Measurements from ENCODE around the gene CTAG1B. TPM values are rescaled to one million over a fixed set of nuclear protein-coding genes. Genes with fewer than 3 reads are reported as not detected.
"Not testable (repeated sequence)": the region's sequence is repeated elsewhere in the genome, so short reads cannot be mapped to it uniquely, and the experiment has no call there.

CTAG1B gene
- polyA plus RNA-seq, 3 donors = not detected

DNA sequence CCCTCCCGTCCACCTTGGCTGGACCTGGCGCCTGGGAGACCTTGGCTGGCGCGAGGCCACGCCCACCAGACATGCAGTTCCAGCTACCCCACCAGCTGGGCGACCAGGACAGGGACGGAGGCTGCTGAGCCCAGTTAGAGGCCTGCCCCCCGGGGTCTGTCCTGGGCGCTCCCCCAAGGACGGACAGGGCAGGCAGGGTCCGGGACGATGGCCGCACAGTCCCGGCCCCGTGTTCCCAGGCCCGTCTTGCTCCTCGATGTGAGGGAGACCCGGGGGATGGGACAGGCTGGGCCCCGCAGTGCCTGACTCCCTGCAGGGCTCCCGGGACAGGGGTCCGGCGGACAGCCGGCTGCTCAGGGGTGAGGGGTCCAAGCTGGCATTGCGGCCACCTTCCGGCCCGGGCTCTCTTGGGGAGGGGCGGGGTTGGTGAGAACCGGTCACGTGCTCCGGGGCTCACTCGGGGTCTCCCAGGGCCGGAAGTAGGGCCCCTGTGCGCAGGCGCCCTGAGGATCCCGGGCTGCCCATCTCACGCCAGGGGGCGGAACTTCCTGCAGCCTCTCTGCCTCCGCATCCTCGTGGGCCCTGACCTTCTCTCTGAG lies 34.4 kb downstream of the CTAG1B start, which contains the start of gene CTAG1A:
Gene CTAG1A, plus strand, starts transcription at position 549 of the 599 bp plus-strand sequence. CDS start 74 bp downstream, outside the sequence.
- H3K27me3 ChIP-seq (ENCODE audit: control insufficient read depth in 2 of 2, insufficient read depth in 2 of 2, low read length in 2 of 2); H3K27me3 Mint-ChIP-seq (ENCODE audit: low read depth in 3 of 3); H3K9me3 ChIP-seq (replicated peaks in 1 of 2; ENCODE audit: control insufficient read depth in 1 of 2, insufficient read depth in 1 of 2, low read length in 2 of 2); H3K27ac Mint-ChIP-seq; H3K79me2 ChIP-seq (ENCODE audit: insufficient read depth, low read length); H3K36me3 Mint-ChIP-seq; H4K20me1 ChIP-seq (ENCODE audit: insufficient read depth, low read length); intact Hi-C loops (cut with micrococcal nuclease); H3K4me2 ChIP-seq (replicated peaks; ENCODE audit: extremely low read depth, low read length, poor library complexity, severe bottlenecking); DNase-seq; H3K9ac ChIP-seq (ENCODE audit: insufficient read depth, low read length, poor library complexity, severe bottlenecking); H2AFZ ChIP-seq (ENCODE audit: insufficient read depth, low read depth, low read length, poor library complexity, severe bottlenecking); H3K4me1 Mint-ChIP-seq; H3K9me3 Mint-ChIP-seq; H3K4me1 ChIP-seq (ENCODE audit: control insufficient read depth in 1 of 2, insufficient read depth in 2 of 2, low read length in 2 of 2); H3K27ac ChIP-seq (ENCODE audit: low read depth in 1 of 2, low read length in 2 of 2); H3K4me3 Mint-ChIP-seq; H3K36me3 ChIP-seq (replicated peaks in 1 of 2; ENCODE audit: control insufficient read depth in 1 of 2, insufficient read depth in 2 of 2, low read length in 2 of 2); H3K4me3 ChIP-seq (replicated peaks in 1 of 3; ENCODE audit: low read depth in 2 of 3, low read length in 3 of 3): not testable (repeated sequence)
- WGBS (ENCODE audit: insufficient coverage) = no CpG with 5 or more reads among the region's 39 CpGs

DNA sequence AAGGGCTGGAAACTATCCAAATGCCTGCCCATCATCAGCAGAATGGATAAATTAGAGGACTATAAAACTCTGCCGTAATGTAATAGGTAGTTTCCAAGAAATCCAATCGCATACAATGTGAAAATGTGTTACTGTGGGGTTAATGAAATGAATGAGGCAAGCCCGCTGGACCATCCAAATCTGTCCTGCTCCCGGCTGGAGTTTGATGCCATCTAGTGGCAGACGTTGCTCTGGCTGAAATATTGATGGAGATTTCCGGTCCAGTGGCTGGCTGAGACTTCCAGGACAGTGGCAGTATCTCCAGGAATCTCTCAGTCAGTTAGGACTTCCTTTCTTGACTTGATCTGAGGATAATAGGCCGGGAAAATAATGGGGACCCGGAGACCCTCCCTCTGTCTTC lies 36.1 kb downstream of the CTAG1B start:
- H3K4me1 ChIP-seq (ENCODE audit: control insufficient read depth in 1 of 2, insufficient read depth in 2 of 2, low read length in 2 of 2); H3K27ac Mint-ChIP-seq; H3K79me2 ChIP-seq (ENCODE audit: insufficient read depth, low read length); H3K9me3 ChIP-seq (replicated peaks in 1 of 2; ENCODE audit: control insufficient read depth in 1 of 2, insufficient read depth in 1 of 2, low read length in 2 of 2); H3K36me3 Mint-ChIP-seq; H3K27me3 ChIP-seq (ENCODE audit: control insufficient read depth in 2 of 2, insufficient read depth in 2 of 2, low read length in 2 of 2); H3K36me3 ChIP-seq (replicated peaks in 1 of 2; ENCODE audit: control insufficient read depth in 1 of 2, insufficient read depth in 2 of 2, low read length in 2 of 2); H3K4me1 Mint-ChIP-seq; H3K9me3 Mint-ChIP-seq; H2AFZ ChIP-seq (ENCODE audit: insufficient read depth, low read depth, low read length, poor library complexity, severe bottlenecking); DNase-seq; H3K27ac ChIP-seq (ENCODE audit: low read depth in 1 of 2, low read length in 2 of 2); H3K4me3 ChIP-seq (replicated peaks in 1 of 3; ENCODE audit: low read depth in 2 of 3, low read length in 3 of 3); H3K9ac ChIP-seq (ENCODE audit: insufficient read depth, low read length, poor library complexity, severe bottlenecking); H4K20me1 ChIP-seq (ENCODE audit: insufficient read depth, low read length); H3K27me3 Mint-ChIP-seq (ENCODE audit: low read depth in 3 of 3); intact Hi-C loops (cut with micrococcal nuclease); H3K4me2 ChIP-seq (replicated peaks; ENCODE audit: extremely low read depth, low read length, poor library complexity, severe bottlenecking); H3K4me3 Mint-ChIP-seq: not testable (repeated sequence)
- WGBS (ENCODE audit: insufficient coverage) = no CpG with 5 or more reads among the region's 8 CpGs

DNA sequence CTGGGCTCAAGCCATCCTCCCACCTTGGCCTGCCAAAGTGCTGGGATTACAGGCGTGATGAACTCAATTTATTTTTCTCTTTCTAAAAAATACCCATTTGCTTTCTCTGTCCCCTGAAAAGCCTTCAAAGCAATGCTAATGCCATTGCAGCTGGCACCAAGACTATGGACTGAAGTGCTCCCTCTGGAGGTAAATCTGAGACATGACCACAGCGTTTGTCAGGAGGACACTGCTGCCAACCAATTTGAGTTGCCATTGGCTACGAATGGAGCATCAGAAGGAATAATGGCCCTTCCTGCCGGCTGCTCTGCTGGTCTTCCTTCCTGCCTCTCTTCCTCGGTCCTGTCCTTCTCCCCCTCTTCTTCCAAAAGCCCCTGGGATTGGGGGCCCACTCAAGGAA lies 44.0 kb downstream of the CTAG1B start:
- H3K4me1 ChIP-seq (ENCODE audit: control insufficient read depth in 1 of 2, insufficient read depth in 2 of 2, low read length in 2 of 2); H3K9me3 Mint-ChIP-seq; intact Hi-C loops (cut with micrococcal nuclease); H3K79me2 ChIP-seq (ENCODE audit: insufficient read depth, low read length); H3K4me3 Mint-ChIP-seq; H2AFZ ChIP-seq (ENCODE audit: insufficient read depth, low read depth, low read length, poor library complexity, severe bottlenecking); H3K9me3 ChIP-seq (replicated peaks in 1 of 2; ENCODE audit: control insufficient read depth in 1 of 2, insufficient read depth in 1 of 2, low read length in 2 of 2); H3K4me1 Mint-ChIP-seq; H3K4me2 ChIP-seq (replicated peaks; ENCODE audit: extremely low read depth, low read length, poor library complexity, severe bottlenecking); H3K4me3 ChIP-seq (replicated peaks in 1 of 3; ENCODE audit: low read depth in 2 of 3, low read length in 3 of 3); H4K20me1 ChIP-seq (ENCODE audit: insufficient read depth, low read length); H3K27ac Mint-ChIP-seq; H3K27me3 ChIP-seq (ENCODE audit: control insufficient read depth in 2 of 2, insufficient read depth in 2 of 2, low read length in 2 of 2); H3K9ac ChIP-seq (ENCODE audit: insufficient read depth, low read length, poor library complexity, severe bottlenecking); H3K36me3 Mint-ChIP-seq; H3K36me3 ChIP-seq (replicated peaks in 1 of 2; ENCODE audit: control insufficient read depth in 1 of 2, insufficient read depth in 2 of 2, low read length in 2 of 2); H3K27me3 Mint-ChIP-seq (ENCODE audit: low read depth in 3 of 3); DNase-seq; H3K27ac ChIP-seq (ENCODE audit: low read depth in 1 of 2, low read length in 2 of 2): not testable (repeated sequence)
- no CpG with 5 or more reads among the region's 5 CpGs for WGBS (ENCODE audit: insufficient coverage)

DNA sequence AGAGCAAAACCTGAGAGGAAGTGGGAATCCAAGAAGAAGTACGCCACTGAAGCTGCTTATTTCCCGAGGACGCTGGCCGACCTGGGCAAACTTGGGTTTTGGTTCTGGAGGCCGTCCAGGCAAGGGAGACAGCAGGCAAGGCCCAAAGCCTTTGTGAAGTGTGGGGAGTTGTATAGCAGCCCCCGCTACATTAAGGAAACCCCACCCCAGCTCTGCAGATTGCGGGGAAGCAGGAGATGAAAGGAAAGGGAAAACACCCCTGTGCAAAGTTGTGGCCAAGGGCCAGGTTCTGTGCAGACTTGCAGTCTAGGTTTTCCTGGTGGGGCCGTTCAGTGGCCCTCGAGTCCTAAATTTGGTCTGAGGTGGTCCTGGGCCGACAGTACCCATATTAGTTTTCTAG lies 46.0 kb downstream of the CTAG1B start:
- H3K4me3 ChIP-seq (replicated peaks in 1 of 3; ENCODE audit: low read depth in 2 of 3, low read length in 3 of 3); H3K9ac ChIP-seq (ENCODE audit: insufficient read depth, low read length, poor library complexity, severe bottlenecking); H3K27ac Mint-ChIP-seq; H3K4me1 Mint-ChIP-seq; H3K4me2 ChIP-seq (replicated peaks; ENCODE audit: extremely low read depth, low read length, poor library complexity, severe bottlenecking); H3K79me2 ChIP-seq (ENCODE audit: insufficient read depth, low read length); H3K27me3 Mint-ChIP-seq (ENCODE audit: low read depth in 3 of 3); H3K9me3 ChIP-seq (replicated peaks in 1 of 2; ENCODE audit: control insufficient read depth in 1 of 2, insufficient read depth in 1 of 2, low read length in 2 of 2); H3K36me3 ChIP-seq (replicated peaks in 1 of 2; ENCODE audit: control insufficient read depth in 1 of 2, insufficient read depth in 2 of 2, low read length in 2 of 2); intact Hi-C loops (cut with micrococcal nuclease); H4K20me1 ChIP-seq (ENCODE audit: insufficient read depth, low read length); H3K4me3 Mint-ChIP-seq; DNase-seq; H3K4me1 ChIP-seq (ENCODE audit: control insufficient read depth in 1 of 2, insufficient read depth in 2 of 2, low read length in 2 of 2); H3K36me3 Mint-ChIP-seq; H3K27me3 ChIP-seq (ENCODE audit: control insufficient read depth in 2 of 2, insufficient read depth in 2 of 2, low read length in 2 of 2); H2AFZ ChIP-seq (ENCODE audit: insufficient read depth, low read depth, low read length, poor library complexity, severe bottlenecking); H3K27ac ChIP-seq (ENCODE audit: low read depth in 1 of 2, low read length in 2 of 2); H3K9me3 Mint-ChIP-seq: not testable (repeated sequence)
- WGBS (ENCODE audit: insufficient coverage) = no CpG with 5 or more reads among the region's 10 CpGs
